Inferior parietal cortex (tissue), 1 donor: ENCODE data around the gene SKAP1.
"Not testable (repeated sequence)": the region's sequence is repeated elsewhere in the genome, so short reads cannot be mapped to it uniquely, and the experiment has no call there.

ENCODE experiments used
- DNase-seq: peaks from one replicate; pipeline ENCODE4 v3.0.0-alpha.2; 2016; ENCODE audit errors: extremely low spot score

Gene SKAP1

GRCh38 chr17:48328457-48328856 lies 101.6 kb downstream of the SKAP1 start:
- no peak for DNase-seq

DNA sequence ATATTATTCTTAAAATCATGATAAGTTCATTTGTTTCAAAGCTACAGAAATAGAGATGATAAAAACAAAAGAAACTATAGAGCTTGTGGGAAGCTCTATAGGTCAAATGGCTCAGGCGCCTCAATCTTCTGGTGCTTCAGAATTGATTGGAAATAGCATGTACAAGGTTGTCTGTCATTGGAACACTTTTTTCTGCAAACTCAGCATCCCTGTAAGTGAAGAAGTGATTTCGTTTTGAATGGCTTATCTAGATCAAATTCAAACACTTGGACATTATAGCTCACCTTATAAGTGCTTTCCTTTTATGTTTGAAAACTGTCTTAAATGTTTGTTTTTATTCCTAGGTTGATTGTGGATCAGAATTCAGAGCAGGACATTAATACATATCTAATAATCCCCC lies 103.7 kb downstream of the SKAP1 start:
- no peak for DNase-seq

- no peak for DNase-seq
Observed at GRCh38 chr17:48322060-48322459, 108.0 kb downstream of the SKAP1 start.

DNA sequence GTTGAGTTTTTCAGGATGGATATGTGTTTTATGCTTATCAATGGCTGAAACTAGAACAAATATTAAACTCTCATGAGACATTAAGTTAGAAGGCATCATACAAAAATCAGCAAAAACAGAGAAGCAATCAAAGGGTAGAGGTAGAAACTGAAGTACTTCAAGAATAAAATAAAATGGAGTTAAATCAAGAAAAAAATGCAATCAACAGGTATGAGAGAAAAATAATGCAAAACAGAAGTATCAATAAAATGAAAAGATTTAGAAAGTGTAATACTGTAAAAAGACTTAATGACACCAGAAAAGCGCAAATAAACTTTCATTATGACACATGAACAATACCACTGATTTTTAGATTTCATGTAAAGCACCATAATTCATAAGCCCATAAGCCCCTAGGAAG lies 112.3 kb downstream of the SKAP1 start:
- no peak for DNase-seq

GRCh38 chr17:48314716-48315115 lies 115.3 kb downstream of the SKAP1 start:
- no peak for DNase-seq

- no peak for DNase-seq
Observed at GRCh38 chr17:48313096-48313755, 116.8 kb downstream of the SKAP1 start.

GRCh38 chr17:48311324-48311723 lies 118.7 kb downstream of the SKAP1 start:
- DNase-seq, result no peak

DNA sequence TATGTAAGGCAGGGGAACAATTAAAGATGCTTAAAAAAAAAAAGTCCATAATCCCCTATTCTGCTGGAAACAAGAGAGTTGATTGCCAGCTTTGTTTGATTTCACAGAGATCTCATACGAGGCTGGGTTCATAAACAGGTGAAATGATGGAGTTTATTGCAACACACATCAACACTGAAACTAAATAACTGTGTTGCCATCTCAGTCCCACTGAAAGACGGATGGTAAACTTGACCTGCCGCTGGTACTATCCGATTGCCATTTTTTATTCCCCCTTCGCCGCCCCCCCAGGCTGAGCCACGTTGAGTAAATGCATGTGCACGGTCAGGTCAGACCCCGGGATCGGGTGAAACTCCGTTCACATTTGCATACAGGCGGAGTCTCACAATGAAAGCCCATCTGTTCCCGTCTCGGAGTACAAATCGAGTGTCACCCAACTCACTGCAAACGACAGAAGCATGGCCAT lies 119.2 kb downstream of the SKAP1 start:
- no peak for DNase-seq

DNA sequence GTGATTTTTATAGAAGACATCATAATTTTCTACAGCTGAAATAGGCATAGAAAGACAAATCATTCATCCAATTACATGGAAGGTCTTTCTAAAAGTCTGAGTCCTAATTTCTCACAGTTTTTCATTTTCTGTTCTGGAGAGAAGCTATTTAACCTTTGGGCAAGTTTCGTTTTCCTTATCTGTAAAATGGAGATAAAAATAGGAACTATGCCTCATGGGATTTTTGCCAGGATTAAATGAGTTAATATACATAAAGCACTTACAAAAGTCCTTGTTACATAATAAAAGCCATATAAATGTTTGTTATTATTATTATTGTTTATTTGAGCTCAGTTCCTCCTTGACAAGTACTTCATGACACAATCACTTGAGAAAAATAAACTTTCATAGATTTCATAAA lies 121.4 kb downstream of the SKAP1 start:
- no peak for DNase-seq

GRCh38 chr17:48307814-48308411 lies 122.1 kb downstream of the SKAP1 start:
- DNase-seq, result peak; percentile 11

GRCh38 chr17:48307255-48307654 lies 122.8 kb downstream of the SKAP1 start:
- DNase-seq, result no peak

DNA sequence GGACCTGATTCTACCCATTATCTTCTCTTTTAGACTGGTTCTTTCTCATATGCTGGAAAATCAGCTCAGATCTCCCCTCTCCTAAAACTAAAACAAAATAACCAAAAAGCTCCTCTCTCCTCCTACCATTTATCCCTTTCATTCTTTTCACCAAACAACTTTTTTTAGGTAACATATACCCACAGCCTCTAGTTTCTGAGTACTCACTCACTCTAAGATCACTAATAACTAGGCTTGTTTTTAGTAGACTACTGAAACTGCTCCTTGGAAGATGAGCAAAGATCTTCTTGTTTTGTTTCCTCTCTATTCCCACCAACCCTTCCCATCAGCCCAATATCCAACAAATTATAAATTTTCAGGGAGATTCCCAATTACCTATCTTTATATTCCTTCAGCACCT lies 129.0 kb downstream of the SKAP1 start:
- no peak for DNase-seq

DNA sequence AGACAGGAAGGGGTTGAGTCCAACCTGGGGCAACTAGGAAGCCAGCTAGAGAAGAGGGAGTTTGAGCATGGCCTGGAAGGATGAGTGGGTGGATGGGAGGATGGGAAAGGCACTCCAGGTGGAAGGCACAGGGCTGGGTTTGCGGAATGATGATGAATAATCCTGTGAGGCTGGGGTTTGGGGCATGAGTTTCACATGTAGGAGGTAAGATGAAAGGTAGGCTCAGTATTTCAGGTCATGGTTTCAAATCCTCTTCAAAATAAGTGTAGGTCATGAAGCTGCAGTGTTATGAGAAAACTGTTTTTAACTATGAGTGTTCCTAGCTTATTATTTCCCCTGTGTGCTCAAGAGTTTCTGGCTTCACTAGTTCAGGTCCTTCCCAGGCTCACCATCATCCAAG lies 130.3 kb downstream of the SKAP1 start:
- no peak for DNase-seq

DNA sequence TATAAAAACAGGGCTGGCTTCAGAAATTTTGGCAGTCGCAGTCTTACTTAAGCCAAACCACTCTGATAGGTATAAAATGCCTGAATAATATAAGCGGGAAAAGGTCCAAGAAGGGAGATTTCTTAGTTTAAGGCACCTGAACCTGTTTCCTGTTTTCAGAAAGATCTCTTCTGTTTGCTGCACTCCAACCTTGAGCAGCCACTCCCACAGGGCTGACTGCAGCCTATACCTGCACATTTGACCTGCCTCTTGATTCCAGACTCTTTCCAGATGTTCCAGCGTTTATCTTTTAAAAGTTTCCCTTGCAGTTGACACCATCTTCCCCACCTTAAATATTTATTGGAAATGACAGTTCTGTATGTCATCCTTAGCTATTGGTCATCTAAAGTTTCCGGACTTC lies 132.2 kb downstream of the SKAP1 start:
- no peak for DNase-seq

GRCh38 chr17:48296453-48296852 lies 133.6 kb downstream of the SKAP1 start:
- no peak for DNase-seq

DNA sequence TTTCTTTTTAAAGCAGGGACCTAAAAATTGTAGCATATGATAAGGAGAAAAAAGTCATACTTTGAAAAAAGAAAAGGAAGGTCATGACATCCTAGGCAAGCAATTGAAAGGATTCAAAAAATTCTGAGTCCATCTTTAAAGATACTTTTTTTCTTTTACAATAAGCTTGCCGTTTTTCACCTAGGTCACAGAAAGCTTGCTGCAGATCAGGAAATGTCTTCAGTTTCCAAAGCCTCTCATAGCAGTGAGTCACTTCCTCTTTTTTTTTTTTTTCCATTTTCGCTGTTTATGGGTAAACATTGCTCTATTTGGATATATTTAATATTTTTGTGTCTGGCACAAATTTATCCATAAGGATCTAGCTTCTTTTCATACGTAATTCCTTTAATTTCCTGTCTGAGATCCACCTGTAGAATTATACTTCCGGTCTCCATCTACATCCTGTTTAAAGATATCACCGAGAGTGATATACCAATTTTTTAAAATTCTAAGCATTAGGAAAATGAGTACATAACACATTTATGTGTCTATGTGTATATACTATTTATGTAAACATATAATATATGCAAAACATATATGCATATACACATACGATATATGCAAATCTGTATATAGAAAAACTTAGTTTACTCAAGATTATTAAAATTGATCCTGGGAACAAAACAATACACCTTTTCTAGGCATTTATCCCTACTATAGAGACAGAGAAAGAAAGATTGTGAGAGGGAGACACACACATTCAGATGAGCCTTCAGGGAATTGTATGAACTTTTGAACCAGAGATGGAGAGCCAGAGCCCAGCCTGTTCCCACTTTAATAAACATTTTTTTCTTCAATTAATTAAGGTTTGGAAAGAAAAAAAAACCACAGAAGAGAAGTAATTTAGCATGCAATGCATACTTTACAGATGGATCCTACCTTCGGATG lies 134.4 kb downstream of the SKAP1 start:
- no peak for DNase-seq

DNA sequence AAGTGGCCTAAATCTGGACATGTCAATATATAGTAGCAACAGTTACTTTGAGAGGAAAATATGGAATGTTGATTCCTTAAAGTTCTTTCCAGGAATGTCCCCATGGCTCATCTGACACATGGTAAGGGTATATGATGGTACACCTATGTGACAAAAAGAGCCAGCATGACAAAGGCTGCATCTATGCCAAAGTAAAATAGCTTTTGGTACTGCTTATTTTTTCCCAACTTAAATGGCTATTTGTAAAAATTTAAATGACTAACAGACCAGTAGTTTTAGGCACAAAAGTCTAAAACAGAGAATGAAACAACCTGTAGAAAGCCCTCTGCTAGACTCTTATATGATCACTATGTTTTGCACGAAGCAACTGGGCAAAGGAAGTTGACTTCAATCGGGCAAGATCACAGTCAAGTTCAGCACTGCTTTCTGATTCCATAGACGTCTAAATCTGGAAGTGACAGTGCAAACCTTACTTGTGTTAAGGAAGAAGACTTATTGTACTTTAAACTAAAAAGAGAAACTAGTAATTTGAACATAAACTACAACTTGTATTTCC lies 135.1 kb downstream of the SKAP1 start:
- no peak for DNase-seq

GRCh38 chr17:48294020-48294805 lies 135.8 kb downstream of the SKAP1 start:
- no peak for DNase-seq

GRCh38 chr17:48293319-48294019 lies 136.5 kb downstream of the SKAP1 start:
- no peak for DNase-seq

DNA sequence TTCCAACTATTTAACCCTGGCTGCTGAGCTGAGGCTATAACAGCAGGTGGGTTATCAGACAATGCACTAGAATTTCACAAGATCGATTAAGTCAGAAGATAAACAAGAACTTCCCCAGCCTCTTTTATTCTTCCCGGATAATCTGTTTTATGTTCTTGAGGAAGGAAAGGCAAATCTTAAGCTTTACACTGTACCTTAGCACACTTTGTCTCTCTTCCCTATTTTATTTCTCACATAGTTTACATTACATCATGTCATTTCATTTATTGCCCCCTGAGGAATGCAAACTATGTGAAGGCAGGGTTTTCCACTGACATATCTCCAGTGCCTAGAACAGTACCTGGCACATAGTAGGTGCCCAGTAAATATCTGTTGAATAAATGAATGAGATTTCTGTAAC lies 139.6 kb downstream of the SKAP1 start:
- DNase-seq, result no peak

- not testable (repeated sequence) for DNase-seq
Observed at GRCh38 chr17:48286917-48287316, 143.1 kb downstream of the SKAP1 start.
